Tracheal epithelial cell (primary cell): ENCODE data around the gene MAB21L3. TPM values are rescaled to one million over a fixed set of nuclear protein-coding genes. Genes with fewer than 3 reads are reported as not detected.

Experiments
- total RNA-seq: library from RNA; depleted of rRNA; stranded (reverse); fragments of >200 nt; gene quantifications from 2 replicates; pipeline ENCODE4 v1.2.1, GENCODE V29; 2014

The MAB21L3 gene
- 1.4 and 2.1 TPM in 2 replicates for total RNA-seq

DNA sequence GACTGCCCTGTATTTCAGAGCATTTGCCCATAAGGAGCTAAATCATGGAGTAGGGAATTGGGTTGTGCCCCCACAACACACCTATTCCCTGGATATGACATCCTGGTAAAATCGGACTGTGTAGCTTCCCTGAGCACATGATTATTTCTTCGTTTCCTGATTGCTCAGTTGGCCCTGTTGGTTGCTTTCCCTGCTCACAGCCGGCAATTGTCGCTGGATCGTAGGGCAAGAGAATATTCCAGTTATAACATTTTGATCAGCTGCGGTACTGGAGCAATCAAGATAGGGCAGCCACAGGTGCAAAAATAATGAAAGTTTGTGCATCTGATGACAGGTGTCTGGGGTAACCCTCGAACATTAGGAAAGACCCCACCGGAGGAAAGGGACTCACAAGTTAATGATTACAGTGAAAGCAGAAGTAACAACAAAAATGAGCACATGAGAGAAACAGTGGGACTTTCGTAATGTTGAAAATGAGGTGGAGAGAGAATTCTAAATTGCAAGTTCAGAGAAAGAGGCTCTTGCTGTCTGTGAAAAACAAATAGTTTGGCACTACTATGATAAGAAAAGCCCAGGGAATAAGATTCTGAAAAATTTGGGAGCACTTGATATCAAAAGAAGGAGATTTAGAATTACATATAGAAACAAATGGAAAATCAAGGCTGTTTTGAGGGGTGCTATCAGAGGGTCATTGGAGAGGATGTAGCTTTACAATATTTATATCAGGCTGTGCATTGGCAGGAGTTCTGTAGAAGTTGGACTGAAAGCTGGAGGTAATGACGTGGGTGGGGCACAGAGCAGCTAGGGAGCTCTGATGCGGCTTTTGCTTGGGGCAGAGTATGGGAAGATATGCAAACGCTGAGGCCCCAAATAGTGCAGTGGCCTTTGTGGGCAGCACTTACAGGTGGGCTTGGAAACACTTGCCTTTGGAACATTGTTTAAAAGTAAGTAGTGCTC lies at the start of gene MAB21L3:
Gene MAB21L3 (plus strand): TSS at position 833 of the 957 bp plus-strand sequence. CDS start 1,217 bp downstream, outside the sequence.

Other genes starting within 250 kb of the MAB21L3 start
- gene SLC22A15, start 134.9 kb upstream of the MAB21L3 start, total RNA-seq = 18.3 and 21.0 TPM in 2 replicates